Globus pallidus (tissue), 1 donor: Measurements from ENCODE around the gene CELA2B.
"Not testable (repeated sequence)": the region's sequence is repeated elsewhere in the genome, so short reads cannot be mapped to it uniquely, and the experiment has no call there.

Experiments
- DNase-seq: peaks from one replicate; pipeline ENCODE4 v3.0.0-alpha.2; 2015; ENCODE audit warnings: low spot score

Gene CELA2B

GRCh38 chr1:15445390-15446122 lies 30.3 kb upstream of the CELA2B start:
- no peak for DNase-seq

DNA sequence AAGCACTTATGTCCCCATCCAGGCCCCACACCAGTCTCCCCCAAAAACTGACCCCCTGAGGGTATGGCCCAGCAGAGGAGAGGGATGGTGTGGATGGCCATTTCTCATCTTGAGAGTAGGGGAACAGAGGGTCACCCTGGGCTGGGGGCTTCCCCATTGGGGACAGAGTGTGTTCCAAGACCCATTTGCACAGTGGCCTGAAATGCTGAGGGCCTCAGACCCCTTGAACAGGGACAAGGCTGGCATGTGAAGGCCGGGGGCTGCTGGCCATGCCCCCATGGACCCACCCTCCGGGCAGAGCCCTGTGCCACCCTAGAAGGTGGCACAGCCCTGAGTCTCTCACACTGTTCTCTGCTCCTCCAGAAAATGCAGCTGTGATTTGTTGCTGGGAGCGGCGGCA lies 29.7 kb upstream of the CELA2B start:
- no peak for DNase-seq

GRCh38 chr1:15448877-15449462 lies 26.9 kb upstream of the CELA2B start:
- no peak for DNase-seq

- no peak for DNase-seq
These were observed 26.3 kb upstream of the CELA2B start for GRCh38 chr1:15449567-15449966.

DNA sequence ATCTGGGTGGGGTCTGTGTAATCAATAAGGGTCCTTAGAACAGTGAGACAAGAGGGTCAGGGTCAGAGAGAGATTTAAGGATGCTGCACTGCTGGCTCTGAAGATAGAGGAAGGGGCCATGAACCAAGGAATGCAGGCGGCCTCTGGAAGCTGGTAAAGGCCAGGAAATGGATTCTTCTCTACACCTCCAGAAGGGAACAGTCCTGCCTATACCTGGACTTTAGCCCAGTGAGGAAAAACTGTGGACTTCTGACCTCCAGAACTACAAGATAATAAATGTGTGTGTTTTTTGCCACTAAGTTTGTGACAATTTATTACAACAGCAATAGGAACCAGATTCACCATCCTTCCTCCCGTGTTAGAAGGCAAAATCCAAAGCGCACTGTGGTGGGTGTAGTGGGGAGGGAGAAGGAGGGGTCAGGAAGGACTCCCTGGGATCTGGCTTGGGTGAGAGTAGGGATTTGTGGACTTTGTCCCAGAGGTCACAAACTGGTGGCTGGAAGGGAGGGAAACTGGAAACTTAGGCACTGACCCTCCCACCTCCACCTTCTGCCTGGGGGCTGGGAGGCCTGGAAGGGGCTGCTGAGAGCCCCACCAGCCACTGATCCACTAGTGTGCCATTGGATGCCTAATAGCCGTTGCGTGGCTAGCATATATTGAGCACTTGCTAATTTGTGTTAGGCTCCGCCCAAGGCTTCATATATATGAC lies 24.7 kb upstream of the CELA2B start:
- no peak for DNase-seq

DNA sequence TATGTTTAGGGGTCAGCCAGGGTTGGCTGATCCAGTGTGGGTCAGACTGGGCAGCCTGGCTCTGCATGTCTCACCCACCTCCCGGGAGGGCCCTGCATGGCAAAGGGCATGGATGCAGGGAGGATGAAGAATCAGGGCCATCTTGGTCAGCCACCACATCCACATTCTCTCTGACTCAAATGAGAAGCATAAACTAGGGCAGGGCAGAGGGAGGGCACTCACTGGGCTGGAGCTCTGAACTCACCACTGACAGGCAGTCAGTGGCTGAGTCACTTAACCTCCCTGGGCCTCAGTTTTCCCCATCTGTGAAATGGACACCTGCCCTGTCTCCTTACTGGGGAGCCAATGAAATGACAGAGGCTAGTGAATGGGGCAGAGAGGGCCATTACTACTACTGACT lies 23.7 kb upstream of the CELA2B start:
- DNase-seq = no peak

- no peak for DNase-seq
These were observed 22.9 kb upstream of the CELA2B start for GRCh38 chr1:15452866-15453571.

GRCh38 chr1:15453734-15454133 lies 22.2 kb upstream of the CELA2B start:
- DNase-seq = no peak

- DNase-seq = no peak
These were observed 21.6 kb upstream of the CELA2B start for GRCh38 chr1:15454256-15454655.

- DNase-seq = no peak
These were observed 20.4 kb upstream of the CELA2B start for GRCh38 chr1:15455522-15455921.

DNA sequence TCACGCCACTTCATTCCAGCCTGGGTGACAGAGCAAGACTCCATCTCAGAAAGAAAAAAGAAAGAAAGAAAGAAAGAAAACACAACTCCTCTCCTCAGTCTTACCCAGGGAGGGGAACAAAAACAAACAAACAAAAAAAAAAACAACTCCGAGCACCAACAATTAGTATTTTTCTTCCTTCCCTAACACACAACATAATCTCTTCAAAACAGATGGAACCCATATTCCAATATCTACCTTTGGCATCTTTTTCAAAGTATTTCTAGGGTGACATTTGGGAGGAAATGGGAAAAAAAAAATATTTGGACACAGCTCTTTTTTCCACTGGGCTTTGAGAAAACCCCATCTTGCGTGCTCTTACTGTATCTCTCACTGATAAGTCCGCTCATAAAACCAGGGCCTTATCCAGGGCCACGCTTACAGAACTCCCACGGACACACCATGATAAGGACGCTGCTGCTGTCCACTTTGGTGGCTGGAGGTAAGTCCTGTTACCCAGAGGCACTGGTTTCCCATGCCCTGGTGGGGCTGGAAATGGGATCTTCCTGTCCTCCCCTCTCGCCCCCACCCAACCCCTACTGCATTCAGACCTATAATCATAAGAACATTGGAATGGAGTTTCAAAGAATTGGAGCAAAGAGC lies 19.5 kb upstream of the CELA2B start, which contains the start of gene CELA2A:
Gene CELA2A, plus strand, starts transcription at position 420 of the 642 bp plus-strand sequence. Its CDS starts 22 bp downstream, at position 442.
- no peak for DNase-seq

DNA sequence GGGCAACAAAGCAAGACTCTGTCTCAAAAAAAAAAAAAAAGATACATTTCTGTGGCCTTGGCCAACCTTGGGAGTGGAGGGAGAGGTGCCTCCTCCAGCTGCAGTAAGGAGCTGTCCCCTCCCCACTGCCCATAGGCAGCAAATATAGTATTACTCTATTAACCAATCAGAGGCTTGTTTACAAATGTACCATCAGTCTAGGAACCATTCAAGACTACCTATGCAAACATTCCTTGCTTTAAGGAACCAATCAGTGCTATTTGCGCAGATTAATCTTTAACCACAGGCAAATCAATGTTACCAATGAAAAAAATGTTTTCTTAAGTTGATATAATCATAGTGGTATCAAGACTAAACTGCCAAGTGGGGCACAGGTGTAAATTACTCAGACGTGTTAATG lies 18.3 kb upstream of the CELA2B start:
- DNase-seq = no peak

GRCh38 chr1:15458388-15458787 lies 17.5 kb upstream of the CELA2B start:
- DNase-seq = not testable (repeated sequence)

DNA sequence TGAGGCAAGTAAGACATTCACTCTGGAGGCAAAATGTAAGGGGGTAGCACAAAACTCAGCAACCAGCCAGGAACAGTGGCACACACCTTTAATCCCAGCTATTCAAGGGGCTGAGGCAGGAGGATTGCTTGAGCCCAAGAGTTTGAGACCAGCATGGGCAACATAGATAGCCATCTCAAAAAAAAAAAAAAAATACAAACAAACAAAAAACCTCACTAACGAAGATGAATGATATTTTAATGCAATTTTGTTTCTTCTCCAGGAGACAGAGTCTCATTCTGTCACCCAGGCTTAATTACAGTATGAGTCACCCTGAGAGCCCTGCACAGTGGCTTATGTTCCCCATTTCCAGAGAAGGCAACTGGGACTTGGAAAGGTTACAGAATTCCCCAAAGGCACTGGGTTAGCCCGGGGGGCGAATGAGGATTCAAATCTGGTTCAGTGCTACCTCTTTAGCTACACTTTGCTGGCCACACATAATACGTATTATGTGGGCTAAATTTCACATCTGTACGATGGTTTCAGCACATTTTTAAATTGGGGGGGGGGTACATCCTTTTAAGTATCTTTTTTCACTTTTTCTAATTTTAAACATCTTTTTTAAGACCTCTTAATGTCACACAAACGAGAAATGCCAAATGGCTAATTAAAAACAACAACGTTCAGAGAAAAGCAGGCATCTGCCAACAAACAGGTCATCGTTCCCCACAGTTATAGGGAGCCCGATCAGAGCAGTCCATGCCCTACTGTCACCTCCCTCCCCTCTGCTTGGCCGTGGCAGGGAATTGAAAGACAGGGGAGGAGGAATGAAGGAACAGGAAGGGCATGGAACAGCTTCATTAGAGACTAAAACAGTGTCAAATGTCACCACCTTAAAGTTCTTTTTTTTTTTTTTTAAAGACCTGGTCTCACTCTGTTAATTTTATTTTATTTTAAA lies 15.9 kb upstream of the CELA2B start:
- DNase-seq = no peak

GRCh38 chr1:15460708-15461095 lies 15.2 kb upstream of the CELA2B start:
- no peak for DNase-seq

GRCh38 chr1:15463064-15463800 lies 12.7 kb upstream of the CELA2B start:
- DNase-seq = not testable (repeated sequence)

DNA sequence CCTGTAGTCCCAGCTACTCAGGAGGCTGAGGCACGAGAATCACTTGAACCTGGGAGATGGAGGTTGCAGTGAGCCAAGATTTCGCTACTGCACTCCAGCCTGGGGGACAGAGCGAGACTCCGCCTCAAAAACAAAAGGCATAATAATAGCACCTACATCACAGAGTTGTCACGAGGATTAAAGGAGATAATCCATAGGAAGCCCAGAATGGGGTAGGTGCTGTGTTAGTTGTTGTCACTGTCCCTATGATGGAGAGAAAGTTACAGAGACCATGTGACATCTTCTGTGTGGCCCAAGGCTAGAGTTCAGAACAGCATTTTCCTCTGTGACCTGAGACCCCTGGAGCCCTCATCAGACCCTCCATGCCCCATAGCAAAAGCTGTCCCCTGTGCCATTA lies 12.0 kb upstream of the CELA2B start:
- DNase-seq = not testable (repeated sequence)

DNA sequence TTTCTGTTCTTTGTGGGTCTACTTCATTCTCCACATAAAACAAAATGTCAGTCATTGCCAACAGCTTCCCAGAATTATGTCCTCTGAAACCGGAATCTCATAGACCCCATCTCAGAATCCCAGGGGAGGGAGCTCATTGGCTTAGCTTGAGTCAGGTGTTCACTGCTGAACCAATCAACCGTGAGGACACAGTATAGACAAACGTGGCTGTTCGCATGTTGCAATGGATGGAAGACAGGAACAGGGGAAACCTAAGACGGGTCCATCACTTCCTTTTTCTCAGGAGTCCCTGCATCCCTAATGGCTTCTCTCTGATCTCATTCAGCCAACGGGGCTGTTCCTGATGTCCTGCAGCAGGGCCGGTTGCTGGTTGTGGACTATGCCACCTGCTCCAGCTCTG lies 10.2 kb upstream of the CELA2B start:
- no peak for DNase-seq

GRCh38 chr1:15466955-15467625 lies 8.8 kb upstream of the CELA2B start:
- not testable (repeated sequence) for DNase-seq

DNA sequence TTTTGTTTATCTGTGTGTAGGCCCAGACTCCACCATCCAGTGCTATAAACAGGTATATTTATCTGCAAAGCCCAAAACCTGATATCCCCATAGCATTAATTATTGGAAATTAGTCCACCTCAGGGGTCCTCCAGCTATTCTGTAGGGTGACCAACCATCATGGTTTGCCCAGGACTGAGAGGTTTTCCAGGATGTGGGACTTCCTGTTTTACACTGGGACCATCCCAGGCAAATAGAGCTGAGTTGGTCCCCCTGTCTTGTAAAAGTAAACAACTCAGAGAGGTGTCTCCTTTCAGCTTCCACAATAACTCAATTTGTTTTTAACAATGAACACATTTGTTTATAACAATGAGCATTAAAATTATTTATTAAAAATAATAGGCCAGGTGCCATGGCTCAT lies 7.8 kb upstream of the CELA2B start:
- no peak for DNase-seq
